Stimulated activated CD4-positive, alpha-beta T cell treated with anti-CD3 and anti-CD28 coated beads, Interleukin-12 subunit alpha, Interleukin-12 subunit beta, amount 100 ng/mL, for 24 hours (primary cell): ENCODE results near the gene PPFIA2.
"Not testable (repeated sequence)": the region's sequence is repeated elsewhere in the genome, so short reads cannot be mapped to it uniquely, and the experiment has no call there.

Experiments
- DNase-seq, 2 experiments: peaks; one replicate each; pipeline ENCODE4 v3.0.0-alpha.2; 2020; ENCODE audit warnings: low read depth in 2 of 2

The PPFIA2 gene

DNA sequence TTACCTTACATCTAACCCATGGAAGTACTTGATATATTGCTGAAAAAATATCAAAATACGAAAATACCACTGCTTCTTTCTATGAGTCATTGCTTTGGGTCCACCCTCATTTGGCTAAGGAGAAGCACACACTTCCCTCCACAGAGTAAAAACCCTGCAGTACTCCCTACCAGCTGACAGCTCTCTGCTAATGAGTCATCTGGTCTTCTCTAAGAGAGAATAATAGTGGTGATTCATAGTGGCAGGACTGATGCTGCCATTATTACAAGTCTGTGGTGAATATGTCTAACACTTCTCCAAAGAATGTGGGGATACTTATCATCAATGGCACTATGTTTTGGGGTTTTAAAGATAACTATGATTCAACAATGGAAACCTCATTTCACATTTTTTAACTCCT is 90.7 kb downstream of the PPFIA2 start:
- DNase-seq: no peak

DNA sequence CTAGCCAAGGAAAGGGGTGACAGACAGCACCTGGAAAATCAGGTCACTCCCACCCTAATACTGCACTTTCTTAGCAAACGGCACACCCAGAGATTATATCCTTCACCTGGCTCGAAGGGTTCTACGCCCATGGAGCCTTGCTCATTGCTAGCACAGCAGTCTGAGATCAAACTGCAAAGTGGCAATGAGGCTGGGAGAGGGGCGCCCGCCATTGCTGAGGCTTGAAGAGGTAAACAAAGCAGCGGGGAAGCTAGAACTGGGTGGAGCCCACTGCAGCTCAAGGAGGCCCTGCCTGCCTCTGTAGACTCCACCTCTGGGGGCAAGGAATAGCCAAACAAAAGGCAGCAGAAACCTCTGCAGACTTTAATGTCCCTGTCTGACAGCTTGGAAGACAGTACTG is 99.8 kb downstream of the PPFIA2 start:
- not testable (repeated sequence) for DNase-seq

DNA sequence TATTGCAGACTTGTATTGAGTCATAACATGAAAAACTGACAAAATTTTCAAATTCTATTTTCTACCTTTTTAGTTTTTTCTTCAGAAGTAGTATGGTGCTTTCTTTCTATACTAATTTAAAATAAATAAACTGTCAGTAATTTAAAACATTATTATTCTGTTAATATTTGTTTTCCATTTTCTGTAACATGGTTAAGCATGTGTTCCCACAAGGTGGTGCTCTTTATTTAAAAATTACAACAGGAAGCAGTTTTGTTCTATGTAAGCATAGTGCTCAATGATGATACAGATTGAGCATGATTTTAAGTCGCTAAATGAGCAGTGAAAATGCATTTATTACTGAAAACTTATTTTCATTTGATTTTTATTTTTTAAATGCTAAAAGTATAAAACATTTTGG is 114.6 kb downstream of the PPFIA2 start:
- DNase-seq: no peak

DNA sequence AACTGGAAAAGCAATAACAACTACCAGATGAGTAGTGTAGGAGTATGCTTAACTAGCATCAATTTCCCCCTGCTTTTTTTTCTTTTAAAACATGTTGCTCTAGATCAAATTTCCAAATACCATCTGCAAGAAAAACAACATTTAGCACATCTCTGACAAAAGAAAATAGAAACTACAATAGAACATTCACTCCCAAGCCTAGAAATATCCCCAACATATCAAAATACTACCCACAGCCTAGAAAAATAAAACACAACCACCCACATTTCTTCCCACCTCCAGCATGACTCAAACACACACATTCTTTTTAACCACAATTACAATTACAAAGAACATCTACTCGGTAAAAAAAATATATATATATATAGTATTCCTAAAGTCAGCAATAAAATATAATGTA is 120.0 kb downstream of the PPFIA2 start:
- no peak for DNase-seq

DNA sequence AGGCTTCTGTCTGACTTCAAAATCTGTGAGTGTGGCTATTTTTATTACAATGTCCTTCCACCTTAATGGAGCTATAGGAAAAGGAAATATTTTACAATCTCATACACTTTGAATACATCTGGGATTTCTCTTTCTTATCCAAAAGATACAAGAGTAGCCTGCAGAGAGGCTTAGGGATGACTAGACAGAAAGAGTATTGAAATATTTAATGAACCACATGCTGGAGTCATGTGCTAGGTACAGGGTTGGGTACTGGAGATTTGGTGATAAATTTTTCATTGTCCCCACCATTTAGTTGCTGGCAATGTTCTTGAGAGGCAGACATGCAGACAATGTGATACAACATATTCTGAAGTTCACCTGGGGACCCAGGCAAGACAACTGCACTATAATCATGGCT is 126.0 kb downstream of the PPFIA2 start:
- no peak for DNase-seq

DNA sequence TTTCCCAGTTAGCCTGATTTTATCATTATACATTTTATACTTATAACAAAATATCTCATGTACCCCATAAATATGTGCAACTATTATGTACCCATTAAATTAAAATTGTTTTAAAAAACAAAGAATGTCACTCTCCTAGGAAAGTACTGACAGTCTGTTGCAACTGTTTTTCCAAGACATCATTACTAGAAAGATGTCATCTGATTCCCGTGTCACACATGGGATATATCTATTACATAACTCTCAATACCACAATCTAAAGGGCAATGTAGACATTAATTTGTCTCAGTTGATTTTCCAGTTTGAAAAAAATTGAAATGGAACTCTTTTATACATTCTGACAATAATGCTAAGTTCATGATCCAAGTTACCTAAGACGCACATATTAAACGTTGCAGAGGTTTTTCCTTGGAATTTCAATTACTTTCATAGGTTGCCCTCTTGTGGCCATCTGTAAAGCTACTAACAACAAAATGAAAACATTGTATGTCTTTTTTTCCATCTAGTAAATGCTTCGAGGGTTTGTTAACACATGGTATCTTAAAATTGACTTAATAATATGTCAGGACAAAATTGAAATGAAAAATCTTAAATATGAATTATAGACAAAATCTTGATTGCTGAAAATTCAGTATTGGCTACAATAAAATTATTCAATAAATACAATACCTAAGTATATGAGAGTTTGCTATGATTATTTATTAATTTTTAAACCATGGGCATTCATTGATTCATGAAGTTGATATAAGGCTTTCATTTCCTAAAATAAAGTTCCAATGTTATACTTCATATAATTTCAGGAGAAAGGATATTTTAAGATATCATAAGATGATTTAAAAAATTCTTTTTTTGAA is 131.6 kb downstream of the PPFIA2 start:
- DNase-seq: no peak

DNA sequence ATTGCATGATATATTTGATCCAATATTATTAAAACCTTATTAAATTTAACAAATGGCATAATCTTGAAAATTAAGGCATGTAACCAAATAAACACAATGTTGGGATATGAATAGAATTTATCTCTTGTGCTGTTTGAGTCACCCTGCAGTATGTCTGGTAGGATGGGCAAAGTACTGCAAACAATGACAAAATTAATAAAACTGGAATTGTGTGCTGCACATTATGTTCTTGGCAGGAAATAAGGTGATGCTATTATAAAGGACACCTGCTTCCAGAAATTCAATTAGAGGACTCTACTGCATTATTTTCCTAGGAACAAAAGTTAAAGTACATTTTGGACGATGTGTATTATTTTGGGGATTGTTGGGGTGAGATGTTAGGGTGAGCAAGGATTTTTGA is 132.7 kb downstream of the PPFIA2 start:
- no peak for DNase-seq

DNA sequence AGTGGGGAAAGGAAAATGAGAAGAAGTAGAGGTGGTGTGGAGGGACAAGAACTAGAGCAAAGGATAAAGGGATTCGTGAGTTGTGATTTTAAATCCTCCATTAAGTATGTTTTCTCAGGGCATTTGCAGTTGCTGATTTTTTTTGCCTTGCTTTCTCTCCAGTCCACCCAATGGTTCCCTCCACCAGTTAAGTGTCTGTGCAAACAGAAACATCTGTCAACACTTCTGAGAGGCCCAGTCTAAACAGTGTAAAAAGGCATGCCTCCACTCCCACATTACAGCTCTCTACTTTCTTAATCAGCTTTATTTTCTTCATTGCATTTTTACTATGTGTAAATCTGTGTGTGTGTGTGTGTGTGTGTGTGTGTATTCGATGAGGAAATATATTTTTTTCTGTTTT is 141.2 kb downstream of the PPFIA2 start:
- no peak for DNase-seq

DNA sequence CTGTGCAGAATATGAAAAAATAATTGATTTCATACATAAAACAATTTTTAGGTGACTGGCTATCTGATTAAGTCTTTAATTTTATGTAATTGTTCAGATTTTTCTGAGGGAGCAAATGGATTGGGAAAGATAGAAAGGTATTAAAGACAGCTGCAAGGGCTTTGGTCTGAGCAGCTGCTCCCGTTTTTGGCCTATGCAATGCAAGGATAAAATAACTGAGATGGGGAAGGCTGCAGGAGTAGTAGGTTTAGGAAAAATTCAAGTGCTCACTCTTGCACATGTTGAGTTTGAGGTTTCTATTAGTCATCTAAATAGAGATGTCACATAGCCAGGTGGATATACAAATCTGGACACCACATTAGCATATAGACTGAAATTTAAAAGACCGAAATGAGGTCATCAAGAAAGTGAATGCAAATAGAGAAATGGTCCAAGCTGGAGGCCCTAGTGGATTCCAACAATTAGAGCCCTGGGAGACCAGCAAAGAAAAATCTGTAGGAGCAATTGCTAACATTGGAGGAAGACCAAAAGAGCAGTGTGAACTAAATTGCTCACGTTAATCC is 144.0 kb downstream of the PPFIA2 start:
- no peak for DNase-seq

DNA sequence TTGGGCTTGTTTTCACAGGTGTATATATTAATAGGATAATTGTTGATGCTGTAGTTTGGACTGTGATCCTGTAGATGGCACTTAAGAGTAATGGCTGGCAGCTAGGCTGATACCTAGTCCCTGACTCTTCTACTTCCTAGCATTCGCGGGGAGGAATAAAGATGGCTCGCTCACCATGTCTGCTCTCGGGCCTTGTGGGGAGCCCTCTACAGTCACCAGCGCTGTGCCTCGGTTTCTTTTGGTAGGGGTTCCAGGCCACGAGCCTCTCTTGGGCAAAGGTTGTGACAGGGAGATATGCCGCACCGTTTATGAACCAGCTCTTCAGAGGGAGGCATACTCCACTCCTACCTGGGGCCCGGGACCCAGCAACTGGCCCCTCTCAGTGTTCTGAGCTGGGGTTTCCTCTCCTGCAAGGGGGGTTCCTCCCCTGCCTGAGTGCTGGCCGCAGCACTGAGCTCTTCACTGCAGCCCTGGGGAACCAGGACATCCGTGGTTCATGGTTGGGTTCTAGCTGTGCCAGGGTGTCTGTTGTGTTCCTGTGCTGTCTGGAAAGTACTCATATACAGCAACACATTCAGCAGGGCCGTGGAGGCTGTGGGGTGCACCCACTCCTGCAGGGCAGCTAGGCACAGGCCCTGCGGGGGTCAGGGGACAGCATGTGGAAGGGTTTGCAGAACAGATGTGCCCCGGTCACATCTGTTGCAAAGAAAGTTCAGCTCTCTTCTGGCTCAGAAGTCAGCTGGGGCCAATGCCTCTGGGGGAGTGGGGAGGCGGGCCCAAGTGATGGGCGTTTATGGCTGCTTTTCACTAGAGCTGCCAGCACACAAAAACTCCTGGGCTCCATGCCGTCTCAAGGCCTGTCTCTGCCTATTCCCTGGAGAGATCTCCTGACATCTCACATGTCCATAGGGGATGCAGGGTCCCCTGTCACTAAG is 147.9 kb downstream of the PPFIA2 start:
- DNase-seq: no peak

DNA sequence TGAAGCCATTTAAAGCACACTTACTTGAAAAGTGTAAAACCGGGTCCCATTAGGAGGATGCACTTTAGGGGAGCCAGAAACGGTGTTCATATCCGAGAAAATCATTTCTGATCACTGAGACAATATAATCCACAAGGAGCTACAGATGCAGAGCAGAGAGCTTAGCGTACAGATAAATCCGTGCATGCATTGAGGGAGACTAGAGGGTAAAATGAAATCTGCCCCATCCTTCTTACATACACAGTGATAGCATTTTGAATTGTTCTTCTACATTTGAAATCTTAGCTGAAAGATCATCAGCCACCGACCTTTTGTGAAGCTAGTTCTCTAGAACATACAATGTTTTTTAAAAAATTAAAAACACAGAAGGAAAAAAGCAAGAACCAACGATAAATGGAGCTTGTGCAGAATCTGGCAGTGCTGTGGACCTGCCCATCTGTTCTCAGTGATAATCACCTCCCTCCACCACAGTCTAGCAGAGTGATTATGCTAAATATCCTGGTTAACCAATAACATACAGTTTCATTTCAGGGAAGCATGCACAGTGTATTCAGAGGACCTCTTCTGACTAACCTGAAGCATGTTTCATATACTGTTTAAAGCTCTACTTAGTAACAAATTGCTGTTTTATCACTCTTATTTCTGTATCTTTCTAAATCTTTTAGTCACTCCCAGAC is 161.1 kb downstream of the PPFIA2 start:
- no peak for DNase-seq

DNA sequence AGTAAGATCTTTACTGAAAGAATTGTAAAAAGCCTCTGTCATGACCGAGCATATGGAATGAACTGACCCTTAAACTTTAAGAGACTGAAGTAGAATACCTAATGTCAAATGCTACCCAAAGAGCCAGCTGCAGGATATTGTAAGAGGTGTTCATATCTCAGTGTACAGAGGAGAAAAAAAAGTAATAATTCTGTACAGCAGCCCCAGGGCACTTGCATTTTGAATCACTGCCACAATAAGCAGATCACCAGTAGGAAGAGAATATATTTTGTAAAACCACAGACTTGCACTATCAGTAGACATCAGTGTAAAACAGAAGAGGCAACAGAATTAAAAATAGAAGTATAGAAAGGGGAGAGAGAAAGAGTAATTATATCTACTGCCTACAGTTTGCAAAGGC is 162.6 kb downstream of the PPFIA2 start:
- no peak for DNase-seq

DNA sequence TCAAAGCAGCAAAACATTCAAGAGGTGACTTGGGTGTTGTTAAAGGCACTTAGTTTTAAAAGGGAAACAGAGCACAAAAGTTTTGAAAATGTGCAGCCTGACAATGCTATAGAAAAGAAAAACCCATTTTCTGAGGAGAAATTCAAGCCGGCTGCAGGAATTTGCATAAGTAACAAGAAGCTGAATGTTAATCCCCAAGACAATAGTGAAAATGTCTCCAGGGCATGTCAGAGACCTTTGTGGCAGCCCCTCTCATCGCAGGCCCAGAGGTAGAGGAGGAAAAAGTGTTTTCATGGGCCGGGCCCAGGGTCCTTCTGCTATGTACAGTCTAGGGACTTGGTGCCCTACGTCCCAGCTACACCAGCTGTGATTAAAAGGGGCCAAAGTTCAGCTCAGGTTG is 167.9 kb downstream of the PPFIA2 start:
- DNase-seq: no peak

DNA sequence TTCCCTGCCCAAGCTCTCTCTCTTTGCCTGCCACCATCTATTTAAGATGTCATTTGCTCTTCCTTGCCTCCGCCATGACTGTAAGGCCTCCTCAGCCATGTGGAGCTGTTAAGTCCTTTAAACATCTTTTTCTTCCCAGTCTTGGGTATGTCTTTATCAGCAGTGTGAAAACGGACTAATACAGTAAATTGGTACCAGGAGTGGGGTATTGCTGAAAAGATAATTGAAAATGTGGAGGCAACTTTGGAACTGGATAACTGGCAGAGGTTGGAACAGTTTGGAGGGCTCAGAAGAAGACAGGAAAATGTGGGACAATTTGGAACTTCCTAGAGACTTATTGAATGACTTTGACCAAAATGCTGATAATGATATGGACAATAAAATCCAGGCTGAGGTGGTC is 168.4 kb downstream of the PPFIA2 start:
- DNase-seq: not testable (repeated sequence)

DNA sequence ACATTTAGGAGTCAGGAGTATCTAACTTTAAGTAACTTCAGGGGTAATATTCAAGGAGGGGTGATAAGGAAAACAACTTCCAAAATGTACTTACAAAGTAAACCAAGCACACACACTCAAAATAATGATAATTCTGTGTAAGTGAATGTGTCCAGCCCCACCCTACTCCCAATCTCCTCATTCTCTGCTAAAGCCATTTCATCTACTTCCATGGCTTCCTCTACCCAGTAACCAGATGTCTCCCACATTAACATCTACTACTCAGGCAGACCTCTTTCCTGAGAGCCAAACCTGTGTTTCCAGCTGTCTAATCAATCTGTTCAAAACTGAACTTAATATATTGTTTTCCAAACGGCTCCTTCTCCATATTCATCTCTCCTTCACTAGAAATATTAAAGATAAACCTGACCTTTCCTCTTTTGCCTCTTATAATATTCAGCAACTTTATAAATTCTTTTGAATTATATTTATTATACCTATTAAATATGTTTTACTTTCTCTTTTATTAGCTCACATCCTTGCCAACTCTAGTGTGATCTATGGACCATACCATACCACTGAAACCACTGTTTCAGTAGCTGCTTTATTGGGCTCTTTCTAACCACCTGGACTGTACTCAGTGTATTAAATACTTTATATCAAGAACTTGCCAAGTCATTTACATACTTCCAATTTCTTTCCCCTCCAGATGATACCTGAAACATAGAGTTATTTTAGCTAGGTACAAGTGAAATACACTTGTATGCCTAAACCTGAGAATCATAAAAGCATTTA is 170.7 kb downstream of the PPFIA2 start:
- no peak for DNase-seq

DNA sequence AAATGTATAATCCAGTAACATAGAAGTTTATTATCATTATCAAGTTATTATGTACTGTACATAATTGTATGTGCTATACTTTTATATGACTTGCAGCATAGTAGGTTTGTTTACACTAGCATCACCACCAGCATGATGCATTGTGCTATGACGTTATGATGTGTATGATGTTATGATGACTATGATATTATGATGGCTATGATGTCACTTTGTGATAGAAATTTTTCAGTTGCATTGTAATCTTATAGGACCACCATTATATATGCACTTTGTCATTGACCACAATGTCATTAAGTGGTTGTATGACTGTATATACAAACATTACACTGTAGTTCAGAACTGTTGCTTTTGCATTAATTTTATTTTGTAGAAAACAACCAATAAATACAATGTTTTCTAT is 173.4 kb downstream of the PPFIA2 start:
- no peak for DNase-seq

DNA sequence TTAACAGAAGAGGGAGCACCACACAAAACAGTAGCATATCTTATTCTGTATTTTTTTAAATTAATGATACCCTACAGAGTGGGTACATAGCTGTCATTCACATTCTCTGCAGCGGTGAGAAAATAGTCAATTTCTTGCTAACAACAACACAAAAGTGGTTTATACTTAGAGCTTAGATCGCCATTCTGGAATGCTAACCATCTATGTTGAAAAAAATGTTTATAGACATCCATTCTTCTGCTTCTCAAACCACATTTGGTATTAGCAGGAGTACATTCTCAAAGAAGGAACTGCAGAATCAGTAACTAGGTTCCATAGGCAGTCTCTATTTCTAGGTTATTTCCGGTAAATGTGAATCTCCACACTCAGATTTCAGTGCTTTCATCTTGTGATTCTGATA is 185.9 kb downstream of the PPFIA2 start:
- no peak for DNase-seq

DNA sequence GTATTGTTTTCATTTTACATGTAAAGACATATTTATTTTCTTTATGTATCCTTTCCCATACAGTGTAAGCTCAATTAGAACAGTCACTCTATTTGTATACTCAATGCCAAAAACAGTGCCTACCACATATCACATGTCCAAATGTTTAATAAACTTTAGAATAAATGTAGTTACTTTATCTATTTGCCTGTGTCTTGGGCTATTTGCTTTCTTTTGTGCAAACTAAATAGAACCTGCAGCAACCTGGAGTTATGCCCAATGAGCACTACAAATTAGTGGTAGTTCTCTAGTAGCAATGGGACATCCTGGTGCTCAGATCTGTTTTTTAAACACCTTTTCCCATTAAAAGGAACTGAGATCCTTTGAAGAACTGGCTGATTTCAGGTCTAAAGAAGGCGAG is 186.7 kb downstream of the PPFIA2 start:
- no peak for DNase-seq

DNA sequence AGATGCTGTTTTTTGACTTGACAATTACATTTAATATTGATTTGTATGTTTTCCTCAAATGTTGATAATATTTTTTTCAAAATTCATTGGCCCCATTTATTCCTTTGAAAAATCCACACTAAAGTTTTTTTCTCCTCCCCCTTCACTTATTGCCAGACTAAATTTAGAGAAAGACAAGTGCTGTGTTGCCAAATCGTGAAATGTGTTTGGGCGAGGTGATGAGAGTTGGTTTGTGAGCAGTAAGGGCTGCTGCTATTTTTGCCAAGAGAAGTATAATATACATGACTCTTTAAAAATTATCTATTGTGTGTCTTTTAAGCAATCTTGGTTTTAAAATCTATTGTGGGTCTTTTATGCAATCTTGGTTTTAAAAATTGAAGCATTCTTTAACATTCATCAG is 188.9 kb downstream of the PPFIA2 start:
- DNase-seq: no peak

DNA sequence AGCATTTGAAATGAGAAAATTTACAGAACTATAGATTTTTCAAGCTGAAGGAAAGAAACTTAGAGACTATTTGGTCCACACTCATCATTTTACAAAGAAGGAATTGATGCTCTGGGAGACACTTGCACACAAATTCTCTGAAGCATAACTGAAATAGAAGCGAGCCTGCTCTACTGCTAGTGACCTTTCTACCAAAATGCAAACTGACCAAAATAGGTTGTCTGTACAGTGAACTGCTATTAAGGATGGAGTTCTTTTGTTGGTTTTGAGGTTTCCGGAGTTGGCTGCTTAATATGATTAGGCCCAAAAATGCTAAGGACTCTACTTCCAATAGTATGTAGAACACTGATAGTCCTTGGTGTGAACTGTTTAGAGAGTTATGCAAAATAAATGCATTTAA is 194.9 kb downstream of the PPFIA2 start:
- DNase-seq: no peak

DNA sequence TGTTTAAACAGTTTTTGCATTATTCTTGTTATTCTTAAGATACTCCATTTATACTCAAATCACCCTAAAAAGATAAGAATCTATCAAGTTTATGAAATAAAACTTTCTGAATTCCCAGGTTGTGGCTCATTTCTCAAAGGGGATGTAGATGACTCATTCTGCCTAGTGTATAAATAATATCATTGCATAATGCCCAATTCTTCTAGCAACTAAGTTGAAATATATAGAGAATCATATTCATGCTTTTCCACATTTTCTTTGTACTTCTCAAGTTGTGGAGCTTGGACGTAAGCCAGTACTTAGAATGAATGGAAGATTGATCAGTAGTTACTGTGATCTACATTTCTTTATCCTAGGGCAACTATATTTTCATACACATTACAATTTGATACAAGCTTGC is 201.1 kb downstream of the PPFIA2 start:
- no peak for DNase-seq
